ENCODE data around the gene CUL1.

CUL1 gene

GRCh38 chr7:148847815-148848734, 149.4 kb downstream of the CUL1 start:
- TF ChIP-seq CTCF (IDR thresholded peaks at IDR 0.05; ENCODE audit: borderline replicate concordance, insufficient read depth, low read depth, low read length): no peak
- no peak overlapping the region for H3K4me3 ChIP-seq (ENCODE audit: low read depth, low read length)

DNA sequence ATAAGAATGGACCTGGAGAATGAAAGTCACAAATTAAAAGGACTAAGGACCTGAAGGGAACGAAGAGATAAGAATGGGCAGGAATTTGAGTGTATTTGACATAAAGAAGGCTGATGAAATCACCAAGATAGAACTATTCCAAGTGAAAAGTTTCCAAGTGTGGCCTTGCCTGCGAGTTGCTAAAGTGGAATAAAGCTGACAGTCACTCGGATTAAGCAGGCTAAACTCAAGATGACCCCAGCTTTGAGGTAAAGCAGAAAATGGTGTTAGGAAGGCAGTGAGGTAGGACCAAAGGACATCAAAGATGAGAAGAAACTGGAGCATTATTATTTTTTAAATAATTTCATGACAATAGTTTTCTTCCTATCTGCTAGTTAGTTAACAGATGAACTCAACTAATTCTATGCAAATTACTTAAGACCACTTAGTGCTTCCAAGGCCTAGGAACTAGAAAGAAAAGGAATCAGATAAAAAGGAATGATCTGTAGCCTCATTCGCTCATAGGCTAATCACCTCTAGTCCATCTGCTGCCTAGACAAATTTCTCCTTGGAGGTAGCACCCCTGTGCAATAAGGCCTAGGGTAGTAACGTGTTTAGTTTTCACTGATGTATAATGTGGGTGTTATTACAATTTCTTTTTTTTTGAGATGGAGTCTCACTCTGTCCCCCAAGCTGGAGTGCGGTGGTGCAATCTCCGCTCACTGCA, 150.8 kb downstream of the CUL1 start:
- no peak for TF ChIP-seq CTCF (IDR thresholded peaks at IDR 0.05; ENCODE audit: borderline replicate concordance, insufficient read depth, low read depth, low read length)
- no peak overlapping the region for H3K4me3 ChIP-seq (ENCODE audit: low read depth, low read length)

DNA sequence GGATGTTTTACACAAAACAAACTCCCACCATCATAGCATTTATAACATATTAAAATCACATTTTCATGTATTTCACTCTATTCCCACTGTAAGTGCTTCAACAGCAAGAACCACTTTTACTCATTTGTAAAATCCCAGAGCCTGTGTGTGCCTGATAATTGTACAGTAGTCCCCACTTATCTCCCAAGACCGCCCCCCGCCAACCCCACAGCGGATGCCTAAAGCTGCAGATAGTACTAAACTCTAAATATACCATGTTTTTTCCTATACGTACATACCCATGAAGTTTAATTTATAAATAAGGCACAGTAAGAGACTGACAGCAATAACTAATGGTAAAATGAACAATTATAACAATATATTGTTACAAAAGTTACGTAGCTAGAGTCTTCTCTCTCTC, 151.9 kb downstream of the CUL1 start:
- no peak overlapping the region for H3K4me3 ChIP-seq (ENCODE audit: low read depth, low read length)
- TF ChIP-seq CTCF (IDR thresholded peaks at IDR 0.05; ENCODE audit: borderline replicate concordance, insufficient read depth, low read depth, low read length): no peak

All from GM12875 (cell line).